ENCODE results near the gene NR4A3.
A peak's percentile ranks its signal among the peaks of the same experiment; 100 is the strongest.

The NR4A3 gene

DNA sequence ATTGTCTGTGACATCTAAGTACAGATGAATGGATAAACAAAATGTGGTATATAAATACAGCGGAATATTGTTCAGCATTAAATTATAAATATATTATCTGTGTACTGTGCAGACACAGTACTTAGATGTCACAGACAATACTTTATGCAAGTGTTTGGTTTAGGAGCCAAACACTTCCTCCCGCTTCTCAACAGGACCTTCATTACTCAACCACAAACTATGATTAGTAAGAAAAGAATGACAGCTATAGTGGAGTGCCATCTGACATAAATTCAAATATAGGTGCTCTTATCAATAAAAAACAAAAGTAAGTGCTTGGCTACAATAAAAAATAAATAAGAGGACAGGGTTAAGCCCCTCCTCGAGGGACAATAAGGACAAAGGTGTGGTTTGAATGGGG is 45.9 kb downstream of the NR4A3 start:
- H3K27ac ChIP-seq: no peak overlapping the region
- no peak for DNase-seq (ENCODE audit: low read depth, low spot score)

DNA sequence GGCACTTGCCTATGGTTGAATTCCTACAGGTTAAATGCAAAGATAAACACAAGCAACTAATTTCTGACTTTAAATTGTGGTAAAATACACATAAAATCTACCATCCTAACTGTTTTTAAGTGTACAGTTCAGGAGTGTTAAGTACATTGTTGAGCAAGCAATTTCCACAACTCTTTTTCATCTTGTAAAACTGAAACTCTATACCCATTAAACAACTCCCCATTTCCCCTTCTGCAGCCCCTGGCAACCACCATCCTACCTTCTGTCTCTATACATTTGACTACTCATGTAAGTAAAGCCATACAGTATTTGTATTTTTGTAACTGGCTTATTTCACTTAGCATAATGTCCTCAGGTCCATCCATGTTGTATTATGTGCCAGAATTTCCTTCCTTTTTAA is 46.3 kb downstream of the NR4A3 start:
- DNase-seq (ENCODE audit: low read depth, low spot score): no peak
- H3K27ac ChIP-seq: no peak overlapping the region

DNA sequence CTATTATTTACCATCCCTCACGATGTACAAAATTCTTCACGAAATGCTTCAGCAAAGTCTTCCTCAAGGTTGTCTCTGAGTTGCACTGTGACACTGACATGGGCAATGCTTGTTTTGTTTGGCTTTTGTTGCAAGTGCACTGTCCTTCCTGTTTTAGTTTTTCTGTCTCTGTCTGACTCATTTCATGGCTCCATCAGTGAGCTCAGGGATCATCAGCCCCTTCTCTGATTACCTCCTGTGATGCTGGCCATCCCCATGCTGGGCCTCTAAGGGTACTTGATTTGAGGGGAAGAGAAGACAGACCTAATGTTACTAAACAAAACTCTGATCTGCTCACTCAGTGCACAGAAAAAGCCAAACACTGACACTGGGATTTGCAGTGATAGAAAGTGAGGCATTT is 47.2 kb downstream of the NR4A3 start:
- no peak for DNase-seq (ENCODE audit: low read depth, low spot score)
- H3K27ac ChIP-seq: no peak overlapping the region

DNA sequence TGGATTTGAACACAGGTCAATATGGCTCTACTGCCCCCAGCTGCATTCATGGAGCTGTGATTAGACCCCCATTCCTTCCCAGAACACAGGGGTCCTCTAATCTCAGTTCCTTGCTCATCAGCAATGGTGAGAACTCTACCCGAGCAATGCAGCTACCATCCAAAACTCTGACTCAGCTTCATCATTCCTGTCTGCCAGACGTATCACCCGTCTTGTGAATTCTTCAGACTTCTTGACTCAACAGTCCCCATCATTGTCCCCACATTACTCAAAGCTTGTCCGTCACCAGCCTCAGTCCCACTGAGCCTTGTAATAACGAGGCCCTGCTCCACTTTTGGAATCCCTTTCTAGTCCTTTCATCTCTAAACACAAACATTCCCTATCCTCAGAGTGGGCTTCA is 48.4 kb downstream of the NR4A3 start:
- DNase-seq (ENCODE audit: low read depth, low spot score): no peak
- no peak overlapping the region for H3K27ac ChIP-seq

DNA sequence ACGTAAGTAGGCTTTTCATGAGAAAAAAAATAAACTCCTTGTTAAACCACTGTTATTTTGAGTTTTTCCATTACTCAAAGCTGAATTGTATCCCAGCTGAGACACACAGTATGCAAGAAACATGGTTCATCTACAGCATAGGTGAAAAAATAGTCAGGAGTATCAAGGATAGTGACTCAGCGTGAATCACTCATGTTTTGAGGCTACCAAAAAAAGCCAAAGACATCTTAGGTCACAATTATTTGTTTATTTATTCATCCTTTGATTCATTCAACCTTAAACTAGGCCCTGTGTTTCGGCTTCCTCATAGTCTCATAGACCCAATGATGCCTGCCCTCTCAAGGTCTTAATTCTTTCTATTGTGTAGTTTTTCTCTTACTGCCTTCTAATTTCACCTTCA is 51.8 kb downstream of the NR4A3 start:
- H3K27ac ChIP-seq: no peak overlapping the region
- DNase-seq (ENCODE audit: low read depth, low spot score): peak; percentile 37

DNA sequence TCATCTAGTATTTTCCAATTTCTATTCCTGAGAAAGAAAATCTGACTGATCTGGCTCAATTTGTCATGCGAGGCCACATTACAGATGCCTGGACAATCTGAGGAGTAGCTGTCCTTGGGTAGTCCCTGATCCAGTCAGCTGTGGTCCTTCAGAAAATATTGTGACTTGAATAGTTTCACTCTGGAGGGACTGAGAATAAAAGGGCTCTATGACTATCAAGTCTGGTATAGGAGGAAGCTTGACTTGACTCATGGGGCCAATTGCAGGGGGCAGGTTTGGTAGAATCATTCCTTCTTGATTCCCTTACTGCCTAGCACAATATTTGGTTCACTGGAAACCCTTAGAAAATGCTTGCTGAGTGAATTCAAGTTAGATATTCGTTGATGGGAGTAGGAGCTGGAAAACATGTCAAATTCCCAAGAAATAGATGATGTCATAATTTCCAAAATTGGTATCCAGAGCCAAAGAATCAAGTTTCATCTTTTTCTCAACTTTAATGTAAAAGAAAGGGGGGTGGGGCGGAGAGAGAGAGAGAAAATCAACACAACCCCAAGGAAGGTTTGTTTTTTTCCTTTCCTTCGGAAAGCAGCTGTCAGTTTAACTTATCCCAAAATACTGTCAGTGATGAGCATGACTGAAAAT is 52.4 kb downstream of the NR4A3 start:
- DNase-seq (ENCODE audit: low read depth, low spot score): no peak

DNA sequence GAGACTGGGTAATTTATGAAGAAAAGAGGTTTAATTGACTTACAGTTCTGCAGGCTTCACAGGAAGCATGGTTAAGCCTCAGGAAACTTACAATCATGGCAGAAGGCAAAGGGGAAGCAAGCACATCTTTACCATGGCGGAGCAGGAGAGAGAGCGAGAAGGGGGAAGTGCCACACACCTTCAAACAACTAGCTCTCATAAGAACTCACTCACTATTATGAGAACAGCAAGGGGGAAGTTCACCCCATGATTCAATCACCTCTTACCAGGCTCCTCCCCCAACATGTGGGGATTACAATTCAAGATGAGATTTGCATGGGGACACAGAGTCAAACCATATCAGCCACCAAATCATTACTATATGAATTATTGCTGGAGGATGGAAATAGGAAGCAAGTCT is 54.5 kb downstream of the NR4A3 start:
- no peak overlapping the region for H3K27ac ChIP-seq
- no peak for DNase-seq (ENCODE audit: low read depth, low spot score)

More for the DNA sequence above, 52.4 kb downstream of the NR4A3 start:
- H3K27ac ChIP-seq: no peak overlapping the region

DNA sequence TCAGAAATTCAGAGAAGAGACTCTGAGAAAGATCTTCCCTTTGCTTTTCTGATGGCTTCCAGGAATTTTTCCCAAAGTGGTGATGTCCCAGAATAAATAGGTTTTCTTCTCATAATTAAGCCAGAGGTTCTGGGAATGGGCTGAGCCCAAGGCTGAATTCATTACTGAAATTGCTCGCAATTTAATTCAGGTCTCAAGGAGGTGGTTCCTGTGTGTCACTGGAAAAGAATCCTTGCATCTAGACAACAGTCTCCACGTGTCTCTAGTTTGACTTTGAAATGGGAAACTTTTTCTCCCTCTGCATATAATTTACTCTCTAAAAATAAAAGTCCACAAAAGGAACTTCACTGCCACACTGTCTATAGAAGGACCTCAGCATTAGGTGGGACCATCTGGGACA is 57.0 kb downstream of the NR4A3 start:
- no peak for DNase-seq (ENCODE audit: low read depth, low spot score)
- H3K27ac ChIP-seq: no peak overlapping the region

DNA sequence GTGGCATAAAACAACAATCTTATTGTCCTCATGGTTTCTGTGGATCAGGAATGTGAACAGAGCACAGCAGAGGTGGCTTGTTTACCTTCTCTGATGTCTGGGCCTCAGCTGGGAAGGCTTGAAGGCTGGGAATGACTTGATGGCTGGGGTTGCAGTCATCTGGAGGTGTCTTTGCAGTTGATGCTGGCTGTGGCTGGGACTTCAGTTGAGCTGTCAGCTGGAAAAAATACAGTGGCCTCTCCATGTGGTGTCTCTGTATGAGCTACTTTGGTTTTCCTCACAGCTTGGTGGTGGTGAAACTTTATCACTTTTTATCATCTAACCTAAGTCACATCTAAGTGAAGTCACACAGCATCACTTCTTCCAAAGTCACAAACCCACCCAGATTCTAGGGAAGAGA is 60.1 kb downstream of the NR4A3 start:
- no peak overlapping the region for H3K27ac ChIP-seq
- DNase-seq (ENCODE audit: low read depth, low spot score): no peak

DNA sequence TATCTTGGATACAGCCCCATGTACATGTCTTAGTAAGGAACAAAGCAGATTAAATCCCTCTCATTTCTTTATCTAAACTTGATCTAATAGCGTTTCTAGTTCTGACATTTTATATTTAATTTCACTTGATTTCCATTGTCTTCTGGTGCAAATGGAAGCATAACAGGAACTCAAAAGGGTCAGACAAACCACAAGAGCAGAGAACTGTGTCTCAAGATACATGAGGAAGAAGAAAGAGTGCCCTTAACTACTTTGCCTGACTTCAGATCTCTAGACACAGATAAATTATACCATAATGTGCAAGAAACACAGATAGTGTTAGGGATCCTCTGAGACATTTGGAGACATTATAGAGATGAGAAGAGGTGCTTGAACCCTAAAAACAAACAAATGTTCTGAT is 64.1 kb downstream of the NR4A3 start:
- no peak overlapping the region for H3K27ac ChIP-seq
- no peak for DNase-seq (ENCODE audit: low read depth, low spot score)

DNA sequence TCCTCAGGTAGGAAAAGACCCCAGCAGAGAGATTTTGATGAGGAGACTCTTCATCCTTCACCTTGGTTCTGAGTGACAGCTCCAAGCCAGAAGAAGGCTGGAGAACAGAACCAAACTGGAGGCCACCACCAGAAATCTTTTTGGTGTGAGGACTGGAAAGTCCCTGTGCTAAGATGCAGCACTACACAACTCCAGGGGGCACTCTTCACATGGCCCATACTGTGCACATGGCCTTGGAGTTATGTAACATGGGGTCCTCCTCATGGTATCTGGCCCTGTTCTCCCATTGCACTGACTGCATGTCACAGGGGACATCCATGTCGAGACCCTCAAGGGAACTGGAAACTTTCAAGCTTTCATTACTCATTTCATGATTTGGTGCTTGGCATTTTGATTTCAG is 67.4 kb downstream of the NR4A3 start:
- no peak for DNase-seq (ENCODE audit: low read depth, low spot score)
- H3K27ac ChIP-seq: no peak overlapping the region

DNA sequence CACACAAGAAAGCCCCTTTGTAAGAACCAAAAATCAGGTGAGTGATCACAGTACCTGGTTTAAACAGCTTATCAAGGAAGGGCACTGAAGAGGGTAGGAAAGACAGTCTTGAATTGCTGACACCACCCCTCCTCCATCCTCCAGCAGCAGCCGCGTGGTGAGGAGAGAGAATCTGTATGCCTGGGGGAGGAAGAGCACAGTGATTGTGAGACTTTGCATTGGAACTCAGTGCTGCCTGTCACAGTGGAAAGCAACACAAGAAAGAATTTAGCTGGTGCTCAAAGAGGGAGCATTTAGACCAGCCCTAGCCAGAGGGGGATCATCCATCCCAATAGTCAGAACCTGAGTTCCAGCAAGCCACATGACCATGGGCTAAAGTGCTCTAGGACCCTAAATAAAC is 73.1 kb downstream of the NR4A3 start:
- DNase-seq (ENCODE audit: low read depth, low spot score): no peak
- H3K27ac ChIP-seq: no peak overlapping the region

DNA sequence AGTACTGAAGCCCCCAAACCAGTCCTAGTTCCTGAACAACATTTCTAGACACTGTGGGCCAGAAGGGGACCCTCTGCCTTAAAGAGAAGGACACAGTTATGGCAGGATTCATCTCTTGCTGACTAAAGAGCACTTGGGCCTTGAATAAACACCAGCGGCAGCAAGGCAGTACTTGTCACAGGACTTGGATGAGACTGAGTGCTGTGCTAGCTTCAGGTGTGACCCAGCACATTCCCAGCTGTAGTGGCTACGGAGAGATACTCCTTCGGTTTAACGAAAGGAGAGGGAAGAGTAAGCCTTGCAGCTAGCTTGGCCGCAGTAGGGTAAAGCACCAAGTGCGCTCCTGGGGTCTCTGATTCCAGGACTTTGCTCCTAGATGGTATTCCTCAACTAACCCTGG is 73.8 kb downstream of the NR4A3 start:
- no peak for DNase-seq (ENCODE audit: low read depth, low spot score)
- no peak overlapping the region for H3K27ac ChIP-seq

DNA sequence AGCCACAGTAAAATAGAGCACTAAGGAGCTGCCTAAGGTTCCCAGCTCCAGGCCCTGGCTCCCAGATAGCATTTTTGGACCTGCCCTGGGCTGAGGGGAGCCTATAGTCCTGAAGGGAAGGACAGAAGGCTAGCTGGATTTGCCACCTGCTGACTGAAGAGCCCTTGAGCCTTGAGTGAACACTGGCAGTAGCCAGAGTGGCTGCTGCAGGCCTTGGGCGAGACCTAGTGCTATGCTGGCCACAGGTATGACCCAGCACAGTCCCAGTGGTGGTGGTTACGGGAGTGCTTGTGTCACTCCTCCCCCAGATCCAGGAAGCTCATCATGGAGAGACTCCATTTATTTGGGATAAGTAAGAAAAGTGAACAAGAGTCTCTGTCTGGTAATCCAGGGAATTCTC is 74.4 kb downstream of the NR4A3 start:
- H3K27ac ChIP-seq: no peak overlapping the region
- DNase-seq (ENCODE audit: low read depth, low spot score): no peak

DNA sequence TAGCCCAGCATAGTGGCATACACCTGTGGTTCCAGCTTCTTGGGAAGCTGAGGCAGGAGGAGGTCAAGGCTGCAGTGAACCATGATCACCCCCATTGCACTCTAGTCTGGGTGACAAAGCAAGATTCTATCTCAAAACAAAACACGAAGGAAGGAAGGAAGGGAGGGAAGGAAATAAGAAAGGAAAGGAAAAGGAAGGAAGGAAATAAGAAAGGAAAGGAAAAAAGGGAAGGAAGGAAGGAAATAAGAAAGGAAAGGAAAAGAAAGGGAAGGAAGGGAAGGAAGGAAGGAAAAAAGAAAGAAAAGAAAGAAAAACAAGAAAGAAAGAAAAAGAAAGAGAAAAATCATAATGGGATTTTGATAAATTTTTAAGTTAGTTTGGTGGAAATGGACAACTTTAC is 81.7 kb downstream of the NR4A3 start:
- no peak overlapping the region for H3K27ac ChIP-seq
- no peak for DNase-seq (ENCODE audit: low read depth, low spot score)

DNA sequence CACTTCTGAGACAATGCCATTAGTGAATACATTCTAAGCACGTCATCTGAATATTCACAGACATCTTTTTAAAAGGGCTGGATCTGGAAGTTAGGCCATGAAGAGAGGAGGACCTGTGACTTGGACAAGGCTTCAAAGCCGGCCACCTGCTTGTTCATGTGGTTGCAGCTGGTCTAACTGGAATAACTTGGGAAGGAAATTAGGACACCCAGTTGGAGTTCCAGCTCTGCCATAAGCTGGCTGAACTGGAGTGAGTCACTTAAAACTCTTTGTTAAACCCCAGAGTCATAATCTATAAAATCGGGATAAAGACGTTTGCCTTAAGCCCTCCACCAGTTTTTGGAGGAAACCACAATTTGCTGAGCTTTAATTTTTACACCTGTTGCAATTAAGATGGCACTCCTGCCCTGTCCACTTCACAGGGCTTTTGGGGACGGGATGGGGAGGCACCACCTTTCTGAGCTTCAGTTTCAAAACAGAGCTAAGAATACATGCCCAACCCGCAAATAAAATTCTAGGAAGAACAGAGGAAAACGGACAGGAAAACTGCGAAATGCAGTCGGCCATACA is 84.2 kb downstream of the NR4A3 start:
- H3K27ac ChIP-seq: peak overlapping the region; percentile 74
- DNase-seq (ENCODE audit: low read depth, low spot score): peak; percentile 34

DNA sequence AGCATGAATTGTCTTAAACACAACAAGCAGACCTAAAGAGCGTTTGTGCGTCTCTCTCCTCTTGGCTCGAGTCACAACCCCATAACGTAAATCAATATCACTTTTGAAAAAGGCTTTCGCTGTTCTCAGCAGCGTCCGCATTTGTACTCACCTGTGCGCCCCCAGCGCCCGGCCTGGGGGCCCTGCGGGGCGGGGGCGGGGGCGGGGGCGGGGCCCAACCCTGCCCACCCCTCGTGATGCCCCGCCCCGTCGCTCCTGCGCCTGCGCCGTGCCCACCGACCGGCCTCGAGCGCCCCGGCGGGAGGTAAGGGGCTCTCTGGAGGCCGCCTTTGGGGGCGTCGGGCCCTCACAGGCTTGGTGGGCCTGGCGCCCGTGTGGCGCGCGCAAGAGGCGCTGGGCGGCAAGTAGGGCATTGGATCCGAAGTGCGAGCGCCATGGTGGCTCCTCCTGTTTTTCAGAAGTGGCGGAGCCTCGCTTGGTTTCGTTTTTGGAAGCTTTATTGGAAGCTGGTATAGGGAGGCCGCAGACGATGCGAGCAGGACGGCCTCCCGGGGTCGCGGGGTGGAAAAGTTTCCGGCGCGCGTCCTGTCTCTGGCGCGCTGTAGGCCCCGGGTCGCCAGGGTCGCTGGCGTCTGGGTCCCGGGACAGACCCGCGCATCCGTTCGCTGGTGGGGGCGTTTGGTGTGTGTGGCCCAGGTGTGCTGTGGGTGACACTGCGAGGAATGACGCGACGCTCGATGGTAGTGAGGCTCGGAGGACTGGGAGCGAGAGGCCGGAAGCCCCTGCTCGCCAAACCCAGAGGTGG is 84.9 kb downstream of the NR4A3 start, which contains the start of gene STX17:
TSS of gene STX17 (plus strand) at position 252 of the 805 bp plus-strand sequence. CDS start 8,586 bp downstream, outside the sequence.
- H3K27ac ChIP-seq: peak within 1 kb of the TSS; percentile 74
- no peak for DNase-seq (ENCODE audit: low read depth, low spot score)

DNA sequence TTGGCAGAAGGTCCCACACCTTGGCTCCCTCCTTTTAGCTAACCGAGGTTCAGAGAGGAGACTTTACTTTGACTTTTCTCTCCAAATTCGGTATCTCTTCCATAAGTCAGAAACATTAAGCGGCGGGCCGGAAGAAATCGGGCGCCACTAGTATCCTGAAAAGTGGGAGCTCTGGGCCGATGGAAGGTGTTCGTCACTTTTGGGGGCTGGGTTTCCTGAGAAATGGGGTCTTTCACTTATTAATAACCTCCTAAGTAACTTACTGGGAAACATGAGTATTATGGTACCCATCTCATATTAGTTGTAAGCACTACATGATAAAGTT is 85.5 kb downstream of the NR4A3 start:
- DNase-seq (ENCODE audit: low read depth, low spot score): no peak
- H3K27ac ChIP-seq: peak overlapping the region; percentile 74

DNA sequence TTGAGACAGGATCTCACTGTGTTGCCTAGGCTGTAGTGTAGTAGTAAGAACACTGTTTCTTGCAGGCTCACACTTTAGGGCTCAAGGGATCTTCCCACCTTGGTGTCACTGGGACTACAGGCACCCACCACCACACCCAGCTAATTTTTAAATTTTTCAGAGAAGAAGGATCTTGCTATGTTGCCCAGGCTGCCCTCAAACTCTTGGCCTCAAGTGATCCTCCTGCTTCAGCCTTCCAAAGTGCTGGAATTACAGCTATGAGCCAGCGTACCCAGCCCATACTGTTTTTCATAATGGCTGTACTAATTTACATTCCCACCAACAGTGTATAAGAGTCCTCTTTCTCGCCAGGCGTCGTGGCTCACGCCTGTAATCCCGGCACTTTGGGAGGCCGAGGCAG is 89.9 kb downstream of the NR4A3 start:
- H3K27ac ChIP-seq: no peak overlapping the region
- DNase-seq (ENCODE audit: low read depth, low spot score): no peak
